Measurements from ENCODE around the gene CLGN. TPM values are rescaled to one million over a fixed set of nuclear protein-coding genes. Genes with fewer than 3 reads are reported as not detected.
"Not testable (repeated sequence)": the region's sequence is repeated elsewhere in the genome, so short reads cannot be mapped to it uniquely, and the experiment has no call there.

CLGN gene, protein sequence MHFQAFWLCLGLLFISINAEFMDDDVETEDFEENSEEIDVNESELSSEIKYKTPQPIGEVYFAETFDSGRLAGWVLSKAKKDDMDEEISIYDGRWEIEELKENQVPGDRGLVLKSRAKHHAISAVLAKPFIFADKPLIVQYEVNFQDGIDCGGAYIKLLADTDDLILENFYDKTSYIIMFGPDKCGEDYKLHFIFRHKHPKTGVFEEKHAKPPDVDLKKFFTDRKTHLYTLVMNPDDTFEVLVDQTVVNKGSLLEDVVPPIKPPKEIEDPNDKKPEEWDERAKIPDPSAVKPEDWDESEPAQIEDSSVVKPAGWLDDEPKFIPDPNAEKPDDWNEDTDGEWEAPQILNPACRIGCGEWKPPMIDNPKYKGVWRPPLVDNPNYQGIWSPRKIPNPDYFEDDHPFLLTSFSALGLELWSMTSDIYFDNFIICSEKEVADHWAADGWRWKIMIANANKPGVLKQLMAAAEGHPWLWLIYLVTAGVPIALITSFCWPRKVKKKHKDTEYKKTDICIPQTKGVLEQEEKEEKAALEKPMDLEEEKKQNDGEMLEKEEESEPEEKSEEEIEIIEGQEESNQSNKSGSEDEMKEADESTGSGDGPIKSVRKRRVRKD
- under 1 TPM; 0.14 to 0.17 TPM for total RNA-seq

- peak within 1 kb of the TSS; percentile 82 to 88 for H3K4me3 Mint-ChIP-seq
- peaks cover 14% of the 10 kb centered on the region for H3K4me1 Mint-ChIP-seq (ENCODE audit: low read depth)
- H3K27ac Mint-ChIP-seq = no peak within 1 kb of the TSS
- no peaks in the 10 kb centered on the region for H3K36me3 Mint-ChIP-seq (ENCODE audit: insufficient read depth in 2 of 2)
- H3K27me3 Mint-ChIP-seq (ENCODE audit: low read depth) = peaks cover 59% of the 10 kb centered on the region
- DNase-seq = peak; percentile 69 to 70
- H3K9me3 Mint-ChIP-seq = no peaks in the 10 kb centered on the region
- peak; percentile 93 to 94 for ATAC-seq (replicated peaks in 1 of 2)
Observed at GRCh38 chr4:140427106-140427918, at the start of gene CLGN. Gene CLGN, minus strand, starts transcription at chr4:140427648. Its CDS starts 14,570 bp downstream, at chr4:140413078.

DNA sequence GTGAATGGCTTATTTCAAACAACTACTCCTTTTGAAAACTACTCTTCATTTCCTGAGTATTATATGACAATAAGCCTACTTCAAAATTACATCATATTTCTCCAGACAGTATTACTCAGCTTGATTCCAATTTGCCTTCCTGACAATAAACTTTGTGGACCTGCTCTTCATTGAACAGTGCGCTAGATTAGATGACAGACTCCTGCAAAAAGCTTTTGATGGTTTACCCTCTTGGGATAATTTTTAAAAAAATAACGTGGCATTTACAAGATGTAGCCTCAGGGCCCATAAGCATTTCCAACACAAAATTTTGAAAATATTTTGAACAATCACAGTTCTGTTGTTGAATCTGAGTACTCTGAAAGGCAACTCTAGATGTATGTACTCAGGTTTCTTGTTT lies 44.7 kb upstream of the CLGN start:
- Mint-ChIP-seq H3K36me3 (ENCODE audit: insufficient read depth in 2 of 2) (no peaks in the 10 kb centered on the region), H3K9me3 (no peaks in the 10 kb centered on the region), H3K4me1 (ENCODE audit: low read depth) (no peaks in the 10 kb centered on the region), H3K4me3 (no peak overlapping the region), H3K27ac (no peak overlapping the region), H3K27me3 (ENCODE audit: low read depth) (peaks cover 34% of the 10 kb centered on the region)
- no peak for DNase-seq
- ATAC-seq (replicated peaks in 1 of 2) = no peak

DNA sequence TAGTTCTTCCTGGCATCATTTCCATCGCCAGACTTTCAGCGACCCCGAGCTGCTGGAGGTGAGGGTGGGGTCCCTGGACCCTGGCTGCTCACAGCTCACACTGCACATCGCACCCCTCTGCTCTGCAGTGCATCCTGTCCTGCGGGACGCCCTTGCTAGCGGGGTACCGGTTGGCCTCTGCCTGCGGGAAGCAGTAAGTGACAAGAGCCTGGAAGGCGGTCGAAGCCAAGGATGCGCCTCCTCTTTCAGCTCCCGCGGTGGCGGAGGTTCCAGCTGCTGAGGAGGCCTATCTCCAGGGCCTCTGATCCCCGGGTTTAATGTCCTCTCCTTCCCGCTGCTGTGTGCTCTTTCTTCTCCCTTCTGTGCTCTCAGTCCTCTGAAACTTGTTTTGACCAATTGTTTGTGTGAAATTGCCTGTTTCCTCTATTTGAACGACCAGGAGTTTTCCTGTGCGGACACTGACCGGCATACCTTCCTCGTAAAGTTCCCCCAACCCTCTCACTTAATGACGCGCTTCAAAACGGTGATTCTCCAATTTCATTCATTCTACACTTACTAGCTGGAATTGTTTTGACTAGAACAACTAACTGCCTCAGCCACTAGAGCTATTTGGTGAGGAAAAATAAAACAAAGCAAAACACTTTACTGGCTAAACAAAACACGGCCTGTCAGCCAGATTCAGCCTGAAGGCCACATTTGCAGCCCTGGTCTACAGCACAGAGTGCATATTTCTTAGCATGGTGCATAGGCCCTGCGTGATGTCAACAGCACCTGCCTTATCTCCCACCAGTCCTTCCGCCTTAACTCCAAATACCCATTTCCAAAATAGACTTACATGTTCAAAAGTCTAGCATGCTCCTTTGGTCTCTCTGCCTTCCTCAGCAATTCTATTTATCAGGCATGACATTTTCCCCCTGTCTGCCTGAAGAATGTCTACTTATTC lies 42.6 kb upstream of the CLGN start:
- no peaks in the 10 kb centered on the region for H3K36me3 Mint-ChIP-seq (ENCODE audit: insufficient read depth in 2 of 2)
- ATAC-seq (replicated peaks in 1 of 2) = no peak
- no peak overlapping the region for H3K27ac Mint-ChIP-seq
- H3K4me3 Mint-ChIP-seq = no peak overlapping the region
- DNase-seq = no peak
- no peaks in the 10 kb centered on the region for H3K4me1 Mint-ChIP-seq (ENCODE audit: low read depth)
- H3K27me3 Mint-ChIP-seq (ENCODE audit: low read depth) = peaks cover 34% of the 10 kb centered on the region
- no peaks in the 10 kb centered on the region for H3K9me3 Mint-ChIP-seq

- H3K4me3 Mint-ChIP-seq = no peak overlapping the region
- H3K4me1 Mint-ChIP-seq (ENCODE audit: low read depth) = no peaks in the 10 kb centered on the region
- H3K36me3 Mint-ChIP-seq (ENCODE audit: insufficient read depth in 2 of 2) = no peaks in the 10 kb centered on the region
- no peak for DNase-seq
- H3K27ac Mint-ChIP-seq = no peak overlapping the region
- peaks cover 23% of the 10 kb centered on the region for H3K27me3 Mint-ChIP-seq (ENCODE audit: low read depth)
- no peak for ATAC-seq (replicated peaks in 1 of 2)
- no peaks in the 10 kb centered on the region for H3K9me3 Mint-ChIP-seq
Observed at GRCh38 chr4:140466146-140466545, 38.7 kb upstream of the CLGN start.

DNA sequence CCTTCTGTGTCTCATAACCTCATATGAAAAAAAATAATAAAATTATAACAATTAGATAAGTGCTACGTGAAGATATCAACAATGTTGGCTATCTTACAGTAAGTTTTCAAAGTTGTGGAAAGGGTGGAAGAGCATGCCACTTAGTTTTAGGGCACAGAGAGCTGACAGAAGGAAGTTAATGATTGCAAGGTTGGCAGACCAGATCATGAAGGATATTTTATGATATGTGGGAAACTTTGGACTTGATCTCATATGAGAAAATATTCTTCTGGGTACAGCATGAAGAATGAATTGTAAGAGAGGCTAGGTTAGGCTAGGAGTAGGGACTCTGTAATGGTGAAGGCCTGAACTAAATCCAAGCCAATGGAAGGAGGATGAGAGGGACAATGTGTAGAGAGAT lies 36.2 kb upstream of the CLGN start:
- no peak for ATAC-seq (replicated peaks in 1 of 2)
- H3K27me3 Mint-ChIP-seq (ENCODE audit: low read depth) = peaks cover 1% of the 10 kb centered on the region

GRCh38 chr4:140463182-140463581 lies 35.7 kb upstream of the CLGN start:
- H3K9me3 Mint-ChIP-seq = no peaks in the 10 kb centered on the region
- H3K27ac Mint-ChIP-seq = no peak overlapping the region
- DNase-seq (no peak), ATAC-seq (replicated peaks in 1 of 2) (no peak)
- no peaks in the 10 kb centered on the region for H3K27me3 Mint-ChIP-seq (ENCODE audit: low read depth)
- no peaks in the 10 kb centered on the region for H3K4me1 Mint-ChIP-seq (ENCODE audit: low read depth)
- H3K4me3 Mint-ChIP-seq = no peak overlapping the region
- no peaks in the 10 kb centered on the region for H3K36me3 Mint-ChIP-seq (ENCODE audit: insufficient read depth in 2 of 2)

More for the DNA sequence above, 36.2 kb upstream of the CLGN start:
- Mint-ChIP-seq H3K36me3 (ENCODE audit: insufficient read depth in 2 of 2) (no peaks in the 10 kb centered on the region), H3K27ac (no peak overlapping the region), H3K4me1 (ENCODE audit: low read depth) (no peaks in the 10 kb centered on the region), H3K9me3 (no peaks in the 10 kb centered on the region), H3K4me3 (no peak overlapping the region)
- DNase-seq = no peak

- H3K4me1 Mint-ChIP-seq (ENCODE audit: low read depth) = no peaks in the 10 kb centered on the region
- no peaks in the 10 kb centered on the region for H3K36me3 Mint-ChIP-seq (ENCODE audit: insufficient read depth in 2 of 2)
- DNase-seq = no peak
- no peaks in the 10 kb centered on the region for H3K9me3 Mint-ChIP-seq
- peaks cover 36% of the 10 kb centered on the region for H3K27me3 Mint-ChIP-seq (ENCODE audit: low read depth)
- H3K4me3 Mint-ChIP-seq = no peak overlapping the region
- no peak overlapping the region for H3K27ac Mint-ChIP-seq
- no peak for ATAC-seq (replicated peaks in 1 of 2)
Observed at GRCh38 chr4:140450352-140450751, 22.9 kb upstream of the CLGN start.

- H3K4me3 Mint-ChIP-seq = no peak overlapping the region
- H3K27me3 Mint-ChIP-seq (ENCODE audit: low read depth) = peaks cover 24% of the 10 kb centered on the region
- H3K9me3 Mint-ChIP-seq = no peaks in the 10 kb centered on the region
- H3K4me1 Mint-ChIP-seq (ENCODE audit: low read depth) = no peaks in the 10 kb centered on the region
- ATAC-seq (replicated peaks in 1 of 2) (no peak), DNase-seq (no peak)
- H3K36me3 Mint-ChIP-seq (ENCODE audit: insufficient read depth in 2 of 2) = no peaks in the 10 kb centered on the region
- no peak overlapping the region for H3K27ac Mint-ChIP-seq
Observed at GRCh38 chr4:140448830-140449229, 21.4 kb upstream of the CLGN start.

DNA sequence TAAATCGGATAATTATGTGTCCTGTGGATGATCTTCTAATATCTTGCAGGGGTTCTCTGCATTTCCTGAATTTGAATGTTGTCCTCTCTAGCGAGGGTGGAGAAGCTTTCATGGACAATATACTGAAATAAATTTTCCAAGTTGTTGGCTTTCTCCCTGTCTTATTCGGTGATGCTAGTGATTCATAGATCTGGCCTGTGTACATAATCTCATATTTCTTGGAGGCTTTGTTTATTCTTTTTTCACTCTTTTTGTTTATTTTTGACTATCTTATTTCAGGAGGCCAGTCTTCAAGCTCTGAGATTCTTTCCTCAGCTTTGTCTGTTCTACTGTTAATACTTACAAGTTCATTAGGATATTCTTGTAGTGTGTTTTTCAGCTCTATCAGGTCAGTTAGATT lies 20.7 kb upstream of the CLGN start:
- Mint-ChIP-seq H3K4me1 (ENCODE audit: low read depth) (no peaks in the 10 kb centered on the region), H3K27ac (no peak overlapping the region), H3K27me3 (ENCODE audit: low read depth) (peaks cover 18% of the 10 kb centered on the region), H3K9me3 (no peaks in the 10 kb centered on the region), H3K36me3 (ENCODE audit: insufficient read depth in 2 of 2) (no peaks in the 10 kb centered on the region), H3K4me3 (no peak overlapping the region)
- DNase-seq (no peak), ATAC-seq (replicated peaks in 1 of 2) (no peak)

- not testable (repeated sequence) for DNase-seq; H3K4me3 Mint-ChIP-seq; H3K9me3 Mint-ChIP-seq; H3K36me3 Mint-ChIP-seq (ENCODE audit: insufficient read depth in 2 of 2); H3K27ac Mint-ChIP-seq; H3K4me1 Mint-ChIP-seq (ENCODE audit: low read depth); ATAC-seq (replicated peaks in 1 of 2)
- H3K27me3 Mint-ChIP-seq (ENCODE audit: low read depth) = peaks cover 12% of the 10 kb centered on the region
Observed at GRCh38 chr4:140444347-140444746, 16.9 kb upstream of the CLGN start.

GRCh38 chr4:140439644-140440142 lies 12.2 kb upstream of the CLGN start:
- DNase-seq (no peak), ATAC-seq (replicated peaks in 1 of 2) (no peak)
- Mint-ChIP-seq H3K9me3 (no peaks in the 10 kb centered on the region), H3K27ac (no peak overlapping the region), H3K27me3 (ENCODE audit: low read depth) (no peaks in the 10 kb centered on the region), H3K4me1 (ENCODE audit: low read depth) (no peaks in the 10 kb centered on the region), H3K36me3 (ENCODE audit: insufficient read depth in 2 of 2) (no peaks in the 10 kb centered on the region), H3K4me3 (no peak overlapping the region)

DNA sequence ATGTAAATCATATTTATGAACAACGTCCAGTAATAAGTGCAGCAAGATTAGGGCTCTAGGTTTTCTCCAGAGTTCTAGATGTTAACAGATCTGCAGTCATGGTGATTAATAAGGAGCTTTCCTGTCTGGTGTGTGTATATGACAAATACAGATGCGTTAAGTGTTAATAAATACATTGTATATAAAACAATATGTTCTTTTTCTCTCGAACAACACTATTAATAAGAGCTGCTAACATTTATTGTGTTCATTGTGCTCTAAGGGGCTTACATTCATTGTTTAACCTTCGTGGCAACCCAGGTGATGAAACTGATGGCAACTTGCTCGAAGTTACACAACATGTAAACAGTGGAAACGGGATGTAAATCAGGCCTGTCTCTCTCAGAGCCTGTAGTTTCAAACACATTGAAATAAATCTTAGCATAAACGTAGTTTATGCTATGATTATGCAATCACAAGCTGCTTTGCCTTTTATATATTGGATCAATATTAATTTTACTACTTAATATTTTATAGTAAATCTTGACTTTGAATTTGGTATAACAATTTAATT lies 547 bp upstream of the CLGN start:
- ATAC-seq (replicated peaks in 1 of 2) (no peak), DNase-seq (no peak)
- H3K4me1 Mint-ChIP-seq (ENCODE audit: low read depth) = peaks cover 14% of the 10 kb centered on the region
- no peak overlapping the region for H3K27ac Mint-ChIP-seq
- H3K36me3 Mint-ChIP-seq (ENCODE audit: insufficient read depth in 2 of 2) = no peaks in the 10 kb centered on the region
- H3K27me3 Mint-ChIP-seq (ENCODE audit: low read depth) = peaks cover 56% of the 10 kb centered on the region
- no peaks in the 10 kb centered on the region for H3K9me3 Mint-ChIP-seq
- peak overlapping the region; percentile 82 to 88 for H3K4me3 Mint-ChIP-seq

Data from activated T-cell treated with anti-CD3 and anti-CD28 coated beads, Interleukin-2, amount 50 U/mL, for 72 hours (primary cell).